Glutamatergic neuron (in vitro differentiated cells): ENCODE results near the gene GPR137C. TPM values are rescaled to one million over a fixed set of nuclear protein-coding genes. Genes with fewer than 3 reads are reported as not detected.
"Not testable (repeated sequence)": the region's sequence is repeated elsewhere in the genome, so short reads cannot be mapped to it uniquely, and the experiment has no call there.

Source experiments
- DNase-seq: peaks from one replicate; pipeline ENCODE4 v3.0.0; 2022
- H3K27ac Mint-ChIP-seq: one replicate; pipeline ENCODE4 v1.8.0; 2020; ENCODE audit warnings: mild to moderate bottlenecking, mixed read lengths, inconsistent platforms; ENCODE audit not compliant: unreplicated experiment
- H3K27me3 Mint-ChIP-seq: one replicate; pipeline ENCODE4 v1.8.0; 2020; ENCODE audit warnings: mild to moderate bottlenecking, moderate library complexity, mixed read lengths, inconsistent platforms; ENCODE audit not compliant: unreplicated experiment
- H3K36me3 Mint-ChIP-seq: one replicate; pipeline ENCODE4 v1.8.0; 2020; ENCODE audit warnings: mild to moderate bottlenecking, mixed read lengths, inconsistent platforms; ENCODE audit not compliant: unreplicated experiment
- H3K4me1 Mint-ChIP-seq: one replicate; pipeline ENCODE4 v1.8.0; 2020; ENCODE audit warnings: mild to moderate bottlenecking, low read depth, mixed read lengths, inconsistent platforms; ENCODE audit not compliant: unreplicated experiment
- H3K4me3 Mint-ChIP-seq: one replicate; pipeline ENCODE4 v1.8.0; 2020; ENCODE audit warnings: mild to moderate bottlenecking, mixed read lengths, inconsistent platforms; ENCODE audit not compliant: unreplicated experiment
- H3K9me3 Mint-ChIP-seq: one replicate; pipeline ENCODE4 v1.8.0; 2020; ENCODE audit warnings: mild to moderate bottlenecking, moderate library complexity, mixed read lengths, inconsistent platforms; ENCODE audit not compliant: unreplicated experiment
- CTCF ChIP-seq: fragments of 200-600 bp; sonication (generic); IDR thresholded peaks from one replicate; pipeline ENCODE4 v1.5.0; 2021; ENCODE audit not compliant: partially characterized antibody, unreplicated experiment
- total RNA-seq: library from RNA; stranded (reverse); fragmentation: NEBNext Ultra II Directional; extraction: Animal tissue kit (Norgen Biotek cat#: 25700); gene quantifications from one replicate; pipeline ENCODE4 v1.2.1, GENCODE V29; 2021; ENCODE audit not compliant: unreplicated experiment

Gene GPR137C
- total RNA-seq, 1 donor from 2014 or later, result 19.5 TPM

GRCh38 chr14:52563120-52563519 is 10.5 kb downstream of the GPR137C start:
- no peak overlapping the region for H3K27ac Mint-ChIP-seq
- no peak for DNase-seq
- H3K27me3 Mint-ChIP-seq, result no peaks in the 10 kb centered on the region
- no peaks in the 10 kb centered on the region for H3K4me1 Mint-ChIP-seq
- H3K9me3 Mint-ChIP-seq, result peaks cover 4% of the 10 kb centered on the region
- no peak for TF ChIP-seq CTCF
- peaks cover 21% of the 10 kb centered on the region for H3K36me3 Mint-ChIP-seq
- no peak overlapping the region for H3K4me3 Mint-ChIP-seq

GRCh38 chr14:52568454-52568853 is 15.8 kb downstream of the GPR137C start:
- not testable (repeated sequence) for DNase-seq, H3K4me1 Mint-ChIP-seq, H3K4me3 Mint-ChIP-seq, H3K27ac Mint-ChIP-seq, H3K27me3 Mint-ChIP-seq
- H3K9me3 Mint-ChIP-seq, result peaks cover 20% of the 10 kb centered on the region
- H3K36me3 Mint-ChIP-seq, result peaks cover 49% of the 10 kb centered on the region

GRCh38 chr14:52575858-52576257 is 23.2 kb downstream of the GPR137C start:
- TF ChIP-seq CTCF, result no peak
- peaks cover 3% of the 10 kb centered on the region for H3K27me3 Mint-ChIP-seq
- peaks cover 31% of the 10 kb centered on the region for H3K36me3 Mint-ChIP-seq
- H3K27ac Mint-ChIP-seq, result no peak overlapping the region
- no peak for DNase-seq
- no peak overlapping the region for H3K4me3 Mint-ChIP-seq
- H3K4me1 Mint-ChIP-seq, result no peaks in the 10 kb centered on the region
- peaks cover 15% of the 10 kb centered on the region for H3K9me3 Mint-ChIP-seq

- Mint-ChIP-seq H3K36me3 (no peaks in the 10 kb centered on the region), H3K4me3 (no peak overlapping the region), H3K27me3 (no peaks in the 10 kb centered on the region), H3K9me3 (no peaks in the 10 kb centered on the region), H3K27ac (no peak overlapping the region), H3K4me1 (no peaks in the 10 kb centered on the region)
- no peak for DNase-seq
- no peak for TF ChIP-seq CTCF
Observed at GRCh38 chr14:52583544-52583943, 30.9 kb downstream of the GPR137C start.

- Mint-ChIP-seq H3K27ac (no peak overlapping the region), H3K9me3 (peaks cover 4% of the 10 kb centered on the region), H3K27me3 (peaks cover 2% of the 10 kb centered on the region), H3K4me3 (no peak overlapping the region), H3K36me3 (peaks cover 7% of the 10 kb centered on the region), H3K4me1 (no peaks in the 10 kb centered on the region)
- DNase-seq, result no peak
- no peak for TF ChIP-seq CTCF
Observed at GRCh38 chr14:52589646-52590045, 37.0 kb downstream of the GPR137C start.

- Mint-ChIP-seq H3K27me3 (peaks cover 2% of the 10 kb centered on the region), H3K4me3 (no peak overlapping the region), H3K9me3 (peaks cover 6% of the 10 kb centered on the region), H3K36me3 (peaks cover 7% of the 10 kb centered on the region), H3K4me1 (no peaks in the 10 kb centered on the region), H3K27ac (no peak overlapping the region)
- no peak for TF ChIP-seq CTCF
- DNase-seq, result no peak
Observed at GRCh38 chr14:52590318-52590717, 37.7 kb downstream of the GPR137C start.
